Measurements from ENCODE around the gene PRR18. TPM values are rescaled to one million over a fixed set of nuclear protein-coding genes. Genes with fewer than 3 reads are reported as not detected.

Gene PRR18
- total and polyA plus RNA-seq, 2 donors from 2014 or later = 0.19 TPM; not detected in 1

DNA sequence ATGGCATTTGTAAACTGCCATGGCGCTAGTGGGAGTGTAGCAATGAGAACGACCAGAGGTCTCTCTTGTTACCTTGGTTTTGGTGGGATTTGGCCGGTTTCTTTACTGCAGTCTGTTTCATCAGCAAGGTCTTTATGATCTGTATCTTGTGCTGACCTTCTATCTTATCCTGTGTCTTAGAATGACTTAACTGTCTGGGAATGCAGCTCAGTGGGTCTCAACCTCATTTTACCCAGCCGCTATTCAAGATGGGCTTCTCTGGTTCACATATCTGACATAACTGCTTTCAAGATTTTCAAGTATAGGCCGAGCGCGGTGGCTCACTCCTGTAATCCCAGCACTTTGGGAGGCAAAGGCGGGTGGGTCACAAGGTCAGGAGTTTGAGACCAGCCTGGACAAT, 36.0 kb upstream of the PRR18 start:
- Histone ChIP-seq H3K27me3 (ENCODE audit: control insufficient read depth, insufficient read depth, low read length) (no peaks in the 10 kb centered on the region), H3K4me1 (ENCODE audit: control insufficient read depth in 2 of 3, insufficient read depth in 2 of 3, low read depth in 1 of 3, low read length in 3 of 3) (peaks cover 3 to 19% (median 9%) of the 10 kb centered on the region in 3 donors), H3K9me3 (ENCODE audit: control insufficient read depth in 2 of 3, insufficient read depth in 1 of 3, low read length in 3 of 3) (no peaks in the 10 kb centered on the region), H3K27ac (ENCODE audit: low read depth in 2 of 2, low read length in 2 of 2) (no peak overlapping the region), H3K4me3 (ENCODE audit: low read length in 3 of 3) (no peak overlapping the region), H3K36me3 (ENCODE audit: control insufficient read depth in 2 of 3, insufficient read depth in 3 of 3, low read length in 3 of 3) (no peaks in the 10 kb centered on the region), H3K9ac (ENCODE audit: low read length in 3 of 3) (no peak overlapping the region)
- TF ChIP-seq, protein P1, sequence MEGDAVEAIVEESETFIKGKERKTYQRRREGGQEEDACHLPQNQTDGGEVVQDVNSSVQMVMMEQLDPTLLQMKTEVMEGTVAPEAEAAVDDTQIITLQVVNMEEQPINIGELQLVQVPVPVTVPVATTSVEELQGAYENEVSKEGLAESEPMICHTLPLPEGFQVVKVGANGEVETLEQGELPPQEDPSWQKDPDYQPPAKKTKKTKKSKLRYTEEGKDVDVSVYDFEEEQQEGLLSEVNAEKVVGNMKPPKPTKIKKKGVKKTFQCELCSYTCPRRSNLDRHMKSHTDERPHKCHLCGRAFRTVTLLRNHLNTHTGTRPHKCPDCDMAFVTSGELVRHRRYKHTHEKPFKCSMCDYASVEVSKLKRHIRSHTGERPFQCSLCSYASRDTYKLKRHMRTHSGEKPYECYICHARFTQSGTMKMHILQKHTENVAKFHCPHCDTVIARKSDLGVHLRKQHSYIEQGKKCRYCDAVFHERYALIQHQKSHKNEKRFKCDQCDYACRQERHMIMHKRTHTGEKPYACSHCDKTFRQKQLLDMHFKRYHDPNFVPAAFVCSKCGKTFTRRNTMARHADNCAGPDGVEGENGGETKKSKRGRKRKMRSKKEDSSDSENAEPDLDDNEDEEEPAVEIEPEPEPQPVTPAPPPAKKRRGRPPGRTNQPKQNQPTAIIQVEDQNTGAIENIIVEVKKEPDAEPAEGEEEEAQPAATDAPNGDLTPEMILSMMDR (IDR thresholded peaks at IDR 0.05; ENCODE audit: borderline replicate concordance, extremely low read depth, insufficient read depth) = no peak
- FAIRE-seq = no peak
- intact Hi-C loops (cut with DNase I) = no loop called here
- DNase-seq = no peak

DNA sequence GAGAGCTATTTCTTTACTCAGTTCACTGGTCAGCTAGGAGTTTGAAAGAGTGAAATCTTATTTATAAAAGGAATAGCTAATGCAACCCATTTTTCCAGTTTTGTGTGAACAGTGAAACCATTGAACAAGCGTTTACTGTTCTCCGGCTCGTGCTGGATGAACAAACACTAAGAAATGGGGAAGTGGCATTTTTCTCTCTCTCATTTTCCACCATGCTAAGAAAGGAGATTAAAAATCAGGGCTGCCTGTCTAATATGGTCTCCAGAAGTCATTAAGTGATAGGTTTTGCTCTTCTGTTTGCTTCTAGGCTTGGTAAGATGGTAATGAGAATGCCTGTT, 34.9 kb upstream of the PRR18 start:
- no peaks in the 10 kb centered on the region for H3K36me3 ChIP-seq (ENCODE audit: control insufficient read depth in 2 of 3, insufficient read depth in 3 of 3, low read length in 3 of 3)
- DNase-seq (no peak), FAIRE-seq (no peak)
- peaks cover 3 to 24% (median 9%) of the 10 kb centered on the region in 3 donors for H3K4me1 ChIP-seq (ENCODE audit: control insufficient read depth in 2 of 3, insufficient read depth in 2 of 3, low read depth in 1 of 3, low read length in 3 of 3)
- H3K9ac ChIP-seq (ENCODE audit: low read length in 3 of 3) = peak overlapping the region; percentile 70 to 96 (median 91)
- no peaks in the 10 kb centered on the region for H3K27me3 ChIP-seq (ENCODE audit: control insufficient read depth, insufficient read depth, low read length)
- intact Hi-C loops (cut with DNase I) = no loop called here
- peak overlapping the region; percentile 81 to 95 (median 84) for H3K4me3 ChIP-seq (ENCODE audit: low read length in 3 of 3)
- H3K9me3 ChIP-seq (ENCODE audit: control insufficient read depth in 2 of 3, insufficient read depth in 1 of 3, low read length in 3 of 3) = no peaks in the 10 kb centered on the region
- peak overlapping the region; percentile 91 to 93 for H3K27ac ChIP-seq (ENCODE audit: low read depth in 2 of 2, low read length in 2 of 2)
- TF ChIP-seq, protein P1 (IDR thresholded peaks at IDR 0.05; ENCODE audit: borderline replicate concordance, extremely low read depth, insufficient read depth) = no peak

DNA sequence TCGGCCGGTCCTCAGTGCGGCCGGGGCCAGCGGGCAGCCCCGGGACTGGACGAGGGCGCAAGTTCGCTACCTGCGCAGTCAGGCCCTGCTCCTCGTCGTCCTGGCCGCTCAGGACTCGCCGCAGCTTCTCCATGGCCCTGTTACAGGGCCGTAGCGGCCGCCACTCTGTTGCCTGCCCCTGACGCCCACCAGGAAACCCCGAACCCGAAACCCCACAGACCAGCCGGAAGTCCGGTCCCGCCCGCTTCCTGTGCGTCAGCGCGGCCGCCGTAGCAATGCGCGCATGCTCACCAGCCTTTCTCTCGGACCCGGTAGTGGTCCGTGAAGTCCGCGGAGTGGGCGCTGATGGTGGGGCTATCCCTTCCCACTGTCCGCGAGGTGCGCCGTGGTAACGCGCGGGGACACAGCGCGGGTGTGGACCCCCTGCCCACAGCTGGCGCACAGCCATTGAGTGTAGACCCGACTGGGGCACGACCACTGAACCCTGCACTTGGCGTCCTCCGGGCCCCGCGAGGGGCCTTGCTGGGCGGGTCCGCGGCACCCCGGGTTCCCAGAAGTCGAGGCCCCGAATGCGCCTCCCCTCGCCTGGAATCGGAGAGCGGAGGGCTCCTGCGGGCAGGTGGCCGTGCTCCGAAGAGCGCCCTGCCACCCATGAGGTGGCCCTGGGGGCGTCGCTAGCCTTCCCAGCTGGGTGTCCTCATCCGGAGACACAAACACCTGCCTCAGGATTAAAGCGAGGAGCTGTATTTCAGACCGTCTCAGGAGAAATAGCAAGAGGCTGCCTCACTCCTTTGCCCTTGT, 34.4 kb upstream of the PRR18 start, which contains the start of gene SFT2D1:
Gene SFT2D1 (minus strand): TSS at position 197 of the 801 bp plus-strand sequence. CDS start 64 bp downstream, at position 133.
- peak; percentile 90 to 95 (median 92) for DNase-seq
- Histone ChIP-seq H3K9ac (ENCODE audit: low read length in 3 of 3) (peak within 1 kb of the TSS; percentile 70 to 96 (median 91)), H3K4me1 (ENCODE audit: control insufficient read depth in 2 of 3, insufficient read depth in 2 of 3, low read depth in 1 of 3, low read length in 3 of 3) (peaks cover 3 to 24% (median 9%) of the 10 kb centered on the region in 3 donors), H3K9me3 (ENCODE audit: control insufficient read depth in 2 of 3, insufficient read depth in 1 of 3, low read length in 3 of 3) (no peaks in the 10 kb centered on the region), H3K36me3 (ENCODE audit: control insufficient read depth in 2 of 3, insufficient read depth in 3 of 3, low read length in 3 of 3) (peaks cover 0 to 6% (median 0%) of the 10 kb centered on the region in 3 donors), H3K4me3 (ENCODE audit: low read length in 3 of 3) (peak within 1 kb of the TSS; percentile 81 to 95 (median 84)), H3K27ac (ENCODE audit: low read depth in 2 of 2, low read length in 2 of 2) (peak within 1 kb of the TSS; percentile 91 to 93), H3K27me3 (ENCODE audit: control insufficient read depth, insufficient read depth, low read length) (no peaks in the 10 kb centered on the region)
- TF ChIP-seq, protein P1 (IDR thresholded peaks at IDR 0.05; ENCODE audit: borderline replicate concordance, extremely low read depth, insufficient read depth) = no peak
- intact Hi-C loops (cut with DNase I) = no loop called here
- FAIRE-seq = no peak

All from kidney (tissue), 14 donors.